B cell (primary cell): ENCODE measurements around the gene NKX1-2. TPM values are rescaled to one million over a fixed set of nuclear protein-coding genes. Genes with fewer than 3 reads are reported as not detected.

Experiments used
- ATAC-seq: fragments of 200-7000 bp; cut with Tn5 transposase; one replicate; pipeline ENCODE4 v1.10.0; 2021; ENCODE audit warnings: low read depth, mild to moderate bottlenecking, moderate number of reproducible peaks, moderate library complexity
- CTCF ChIA-PET: fragments of 350-600 bp; sonication (Branson Sonifier 250); formaldehyde crosslinking; loops from one replicate; lab custom pipeline; 2021; ENCODE audit warnings: antibody characterized with exemption, inconsistent platforms; lab: Charles Lee
- POLR2A ChIA-PET: fragments of 350-600 bp; sonication (Branson Sonifier 250); formaldehyde crosslinking; loops from one replicate; lab custom pipeline; 2021; ENCODE audit warnings: antibody characterized with exemption; lab: Charles Lee
- DNase-seq: peaks from one replicate; pipeline ENCODE4 v3.0.0; 2013
- H2AFZ ChIP-seq: 2 replicates; pipeline ENCODE4 v1.6.1; 2012; ENCODE audit warnings: mild to moderate bottlenecking, low read depth, low read length; ENCODE audit not compliant: insufficient read depth, poor library complexity, severe bottlenecking
- H3K27ac ChIP-seq, 2 donors: 1 replicate in 1 of 2; 2 replicates in 1 of 2; pipeline ENCODE4 v1.5.1; 2012 to 2013; ENCODE audit warnings: low read length in 2 of 2, mild to moderate bottlenecking in 2 of 2, moderate library complexity in 1 of 2
- H3K27me3 ChIP-seq, 4 experiments: fragments of 200-600 bp in 1 of 4; sonication (generic) in 1 of 4; replicated peaks in 1 of 4; 1 replicate in 2 of 4; 2 replicates in 2 of 4; pipeline versions ENCODE4 v1.6.1 to v1.7.0; 2013 to 2016; ENCODE audit warnings: low read length in 3 of 4, mild to moderate bottlenecking in 2 of 4, mixed read lengths in 1 of 4, moderate library complexity in 1 of 4; ENCODE audit not compliant: insufficient read depth in 4 of 4, control insufficient read depth in 3 of 4; ENCODE audit errors: control extremely low read depth in 1 of 4
- H3K36me3 ChIP-seq, 2 experiments: replicated peaks in 1 of 2; 1 replicate in 1 of 2; 2 replicates in 1 of 2; pipeline versions ENCODE4 v1.6.1 to v1.7.1; 2013; ENCODE audit warnings: low read length in 1 of 2; ENCODE audit not compliant: insufficient read depth in 2 of 2, control insufficient read depth in 1 of 2; ENCODE audit errors: control extremely low read depth in 1 of 2, extremely low read depth in 1 of 2
- H3K4me1 ChIP-seq, 2 donors: fragments of 200-600 bp in 1 of 2; sonication (generic) in 1 of 2; 1 replicate in 1 of 2; 2 replicates in 1 of 2; pipeline versions ENCODE4 v1.5.1 to v1.6.1; 2013 to 2017; ENCODE audit warnings: low read length in 2 of 2; ENCODE audit not compliant: control insufficient read depth in 2 of 2, insufficient read depth in 2 of 2
- H3K4me2 ChIP-seq: replicated peaks from 2 replicates; pipeline ENCODE3; 2012; ENCODE audit warnings: mild to moderate bottlenecking, low read depth, low read length; ENCODE audit not compliant: poor library complexity, severe bottlenecking
- H3K4me3 ChIP-seq, 5 experiments: fragments of 200-600 bp in 1 of 5; sonication (generic) in 1 of 5; 1 replicate in 3 of 5; 2 replicates in 2 of 5; pipeline versions ENCODE4 v1.5.1 to v1.7.0; 2011 to 2016; ENCODE audit warnings: low read length in 4 of 5, mild to moderate bottlenecking in 4 of 5, low read depth in 2 of 5, control low read depth in 1 of 5, moderate library complexity in 1 of 5; ENCODE audit not compliant: insufficient read depth in 1 of 5; ENCODE audit errors: control extremely low read depth in 1 of 5, extremely low read depth in 1 of 5
- H3K79me2 ChIP-seq: fragments of 200-600 bp; sonication (generic); one replicate; pipeline ENCODE4 v1.6.0; 2016; ENCODE audit warnings: low read length; ENCODE audit not compliant: control insufficient read depth, insufficient read depth
- H3K9ac ChIP-seq: fragments of 200-600 bp; sonication (generic); 2 replicates; pipeline ENCODE4 v1.6.1; 2017; ENCODE audit warnings: mild to moderate bottlenecking, low read length, moderate library complexity
- H3K9me3 ChIP-seq, 3 donors: one replicate each; pipeline versions ENCODE4 v1.6.1 to v1.7.1; 2013; ENCODE audit warnings: low read length in 2 of 3; ENCODE audit not compliant: control insufficient read depth in 2 of 3, insufficient read depth in 1 of 3; ENCODE audit errors: control extremely low read depth in 1 of 3
- H4K20me1 ChIP-seq: 2 replicates; pipeline ENCODE4 v1.6.0; 2012; ENCODE audit warnings: mild to moderate bottlenecking, low read length; ENCODE audit not compliant: insufficient read depth, control insufficient read depth, poor library complexity, severe bottlenecking
- H3K27ac Mint-ChIP-seq: one replicate; pipeline ENCODE4 v1.8.0; 2021; ENCODE audit warnings: mixed read lengths
- H3K27me3 Mint-ChIP-seq: one replicate; pipeline ENCODE4 v1.8.0; 2021; ENCODE audit warnings: mixed read lengths
- H3K4me1 Mint-ChIP-seq: one replicate; pipeline ENCODE4 v1.8.0; 2021; ENCODE audit warnings: mixed read lengths
- H3K4me3 Mint-ChIP-seq: one replicate; pipeline ENCODE4 v1.8.0; 2021; ENCODE audit warnings: mixed read lengths
- H3K9me3 Mint-ChIP-seq: one replicate; pipeline ENCODE4 v1.8.0; 2022; ENCODE audit warnings: mixed read lengths; ENCODE audit not compliant: insufficient read depth
- EZH2 ChIP-seq: IDR thresholded peaks from 2 replicates; pipeline ENCODE4 v1.6.1; 2012; ENCODE audit warnings: borderline replicate concordance, low read depth, mild to moderate bottlenecking, moderate library complexity, low read length; ENCODE audit not compliant: insufficient read depth, poor library complexity, severe bottlenecking
- WGBS: methylation state at CpG from one replicate; pipeline ENCODE4 v1.1.5; 2013; ENCODE audit warnings: missing lambda C conversion rate; ENCODE audit not compliant: insufficient coverage; 5-methylcytosine and 5-hydroxymethylcytosine counted together
- intact Hi-C: fragments of 100-400 bp; cut with micrococcal nuclease; formaldehyde crosslinking; loops from one replicate; pipeline ENCODE4 v1.10.0; 2022
- polyA plus RNA-seq: library from polyadenylated mRNA; depleted of rRNA; stranded (reverse); fragments of >200 nt; gene quantifications from 2 replicates; pipeline ENCODE4 v1.2.3, GENCODE V29; 2012
- total RNA-seq, 2 donors: library from RNA; stranded (reverse); fragments of 120-200 nt in 1 of 2; gene quantifications; 1 replicate in 1 of 2; 2 replicates in 1 of 2; pipeline versions ENCODE4 v1.2.3 to v1.2.4, GENCODE V29; 2013 to 2022
- TF ChIP-seq, protein P1 (sequence below): fragments of 200-600 bp; IDR thresholded peaks from one replicate; pipeline ENCODE4 v1.8.0; 2022; ENCODE audit warnings: antibody characterized with exemption, mild to moderate bottlenecking

The NKX1-2 gene
- total and polyA plus RNA-seq, 2 donors (not counting 1 experiment from before 2014, with no cell fraction given), result not detected

DNA sequence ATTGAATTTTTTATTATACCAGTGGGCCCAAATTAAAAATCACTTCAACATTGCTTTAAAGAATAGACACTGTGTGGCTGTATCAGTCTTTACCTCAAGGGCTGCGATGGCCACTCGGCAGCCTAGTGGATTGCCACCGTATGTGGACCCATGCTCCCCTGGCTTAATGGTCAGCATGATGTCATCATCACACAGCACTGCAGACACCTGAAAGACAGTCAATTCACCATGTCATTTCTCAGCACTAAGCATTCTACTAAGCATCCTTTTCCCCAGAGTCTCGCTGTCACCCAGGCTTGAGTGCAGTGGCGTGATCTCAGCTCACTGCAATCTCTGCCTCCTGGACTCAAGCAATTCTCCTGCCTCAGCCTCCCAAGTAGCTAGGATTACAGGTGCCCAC lies 48.2 kb downstream of the NKX1-2 start:
- TF ChIP-seq EZH2, result no peak
- TF ChIP-seq, protein P1, sequence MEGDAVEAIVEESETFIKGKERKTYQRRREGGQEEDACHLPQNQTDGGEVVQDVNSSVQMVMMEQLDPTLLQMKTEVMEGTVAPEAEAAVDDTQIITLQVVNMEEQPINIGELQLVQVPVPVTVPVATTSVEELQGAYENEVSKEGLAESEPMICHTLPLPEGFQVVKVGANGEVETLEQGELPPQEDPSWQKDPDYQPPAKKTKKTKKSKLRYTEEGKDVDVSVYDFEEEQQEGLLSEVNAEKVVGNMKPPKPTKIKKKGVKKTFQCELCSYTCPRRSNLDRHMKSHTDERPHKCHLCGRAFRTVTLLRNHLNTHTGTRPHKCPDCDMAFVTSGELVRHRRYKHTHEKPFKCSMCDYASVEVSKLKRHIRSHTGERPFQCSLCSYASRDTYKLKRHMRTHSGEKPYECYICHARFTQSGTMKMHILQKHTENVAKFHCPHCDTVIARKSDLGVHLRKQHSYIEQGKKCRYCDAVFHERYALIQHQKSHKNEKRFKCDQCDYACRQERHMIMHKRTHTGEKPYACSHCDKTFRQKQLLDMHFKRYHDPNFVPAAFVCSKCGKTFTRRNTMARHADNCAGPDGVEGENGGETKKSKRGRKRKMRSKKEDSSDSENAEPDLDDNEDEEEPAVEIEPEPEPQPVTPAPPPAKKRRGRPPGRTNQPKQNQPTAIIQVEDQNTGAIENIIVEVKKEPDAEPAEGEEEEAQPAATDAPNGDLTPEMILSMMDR, result no peak
- Histone ChIP-seq H3K79me2 (no peaks in the 10 kb centered on the region), H3K27me3 (no peaks in the 10 kb centered on the region), H3K4me1 (peaks cover 5 to 9% of the 10 kb centered on the region in 2 donors), H3K9me3 (no peaks in the 10 kb centered on the region), H3K27ac (no peak overlapping the region), H2AFZ (no peak overlapping the region), H3K36me3 (peaks cover 0 to 25% of the 10 kb centered on the region in 2 experiments), H3K4me2 (no peak overlapping the region), H3K4me3 (no peak overlapping the region), H4K20me1 (no peaks in the 10 kb centered on the region), H3K9ac (no peak overlapping the region)
- no peaks in the 10 kb centered on the region for H3K9me3 Mint-ChIP-seq
- 90% methylated on average over 3 of the region's 5 CpGs for WGBS
- intact Hi-C loops, result no loop called here
- CTCF ChIA-PET, result interaction anchor here (0.6 to 2.4 kb wide), 3 partner anchors 72 to 407 kb away, joined by 4 to 13 read pairs (median 6); no protein-coding TSS in a partner anchor
- H3K27ac Mint-ChIP-seq, result no peak overlapping the region
- H3K27me3 Mint-ChIP-seq, result no peaks in the 10 kb centered on the region
- no peak for ATAC-seq
- no peak overlapping the region for H3K4me3 Mint-ChIP-seq
- POLR2A ChIA-PET, result interaction anchor here (0.6 kb wide), 1 partner anchor 15 kb away, joined by 18 read pairs; no protein-coding TSS in a partner anchor
- peaks cover 9% of the 10 kb centered on the region for H3K4me1 Mint-ChIP-seq
- DNase-seq, result no peak

Other genes with a start within 250 kb of the NKX1-2 start
- gene OAT, start 31.1 kb downstream of the NKX1-2 start, total RNA-seq, result 16.9 and 20.1 TPM in 2 replicates
- 13.9 and 44.9 TPM in 2 replicates for gene OAT, start 31.1 kb downstream of the NKX1-2 start, polyA plus RNA-seq
- 82.4 and 83.5 TPM in 2 replicates for gene LHPP, start 11.8 kb upstream of the NKX1-2 start, total RNA-seq
- 59.1 and 60.2 TPM in 2 replicates for gene LHPP, start 11.8 kb upstream of the NKX1-2 start, polyA plus RNA-seq